Measurements from ENCODE around the gene GPC3. TPM values are rescaled to one million over a fixed set of nuclear protein-coding genes. Genes with fewer than 3 reads are reported as not detected.

The GPC3 gene
- polyA plus RNA-seq, 3 donors = not detected

- Histone ChIP-seq H3K4me3 (replicated peaks in 1 of 3; ENCODE audit: low read depth in 2 of 3, low read length in 3 of 3) (no peak overlapping the region), H3K4me2 (replicated peaks; ENCODE audit: extremely low read depth, low read length, poor library complexity, severe bottlenecking) (no peak overlapping the region), H3K36me3 (replicated peaks in 1 of 2; ENCODE audit: control insufficient read depth in 1 of 2, insufficient read depth in 2 of 2, low read length in 2 of 2) (no peaks in the 10 kb centered on the region), H2AFZ (ENCODE audit: insufficient read depth, low read depth, low read length, poor library complexity, severe bottlenecking) (no peak overlapping the region), H3K4me1 (ENCODE audit: control insufficient read depth in 1 of 2, insufficient read depth in 2 of 2, low read length in 2 of 2) (no peaks in the 10 kb centered on the region), H4K20me1 (ENCODE audit: insufficient read depth, low read length) (no peaks in the 10 kb centered on the region), H3K79me2 (ENCODE audit: insufficient read depth, low read length) (no peaks in the 10 kb centered on the region), H3K9ac (ENCODE audit: insufficient read depth, low read length, poor library complexity, severe bottlenecking) (no peak overlapping the region), H3K27ac (ENCODE audit: low read depth in 1 of 2, low read length in 2 of 2) (no peak overlapping the region), H3K27me3 (ENCODE audit: control insufficient read depth in 2 of 2, insufficient read depth in 2 of 2, low read length in 2 of 2) (peaks cover 0 to 10% of the 10 kb centered on the region in 2 donors), H3K9me3 (replicated peaks in 1 of 2; ENCODE audit: control insufficient read depth in 1 of 2, insufficient read depth in 1 of 2, low read length in 2 of 2) (no peaks in the 10 kb centered on the region)
- DNase-seq = no peak
- no CpG with 5 or more reads among the region's 3 CpGs for WGBS (ENCODE audit: insufficient coverage)
- H3K36me3 Mint-ChIP-seq = no peaks in the 10 kb centered on the region
- H3K9me3 Mint-ChIP-seq = no peaks in the 10 kb centered on the region
- intact Hi-C loops (cut with micrococcal nuclease) = no loop called here
- no peak overlapping the region for H3K4me3 Mint-ChIP-seq
- no peak for TF ChIP-seq CTCF (IDR thresholded peaks at IDR 0.05)
- H3K27ac Mint-ChIP-seq = no peak overlapping the region
- H3K4me1 Mint-ChIP-seq = no peaks in the 10 kb centered on the region
- H3K27me3 Mint-ChIP-seq (ENCODE audit: low read depth in 3 of 3) = peaks cover 0 to 15% (median 2%) of the 10 kb centered on the region in 3 donors
Measured at GRCh38 chrX:133742602-133743305, 242.6 kb downstream of the GPC3 start.

GRCh38 chrX:133741303-133741702 is 244.1 kb downstream of the GPC3 start:
- Histone ChIP-seq H3K79me2 (ENCODE audit: insufficient read depth, low read length) (no peaks in the 10 kb centered on the region), H3K36me3 (replicated peaks in 1 of 2; ENCODE audit: control insufficient read depth in 1 of 2, insufficient read depth in 2 of 2, low read length in 2 of 2) (no peaks in the 10 kb centered on the region), H3K4me2 (replicated peaks; ENCODE audit: extremely low read depth, low read length, poor library complexity, severe bottlenecking) (no peak overlapping the region), H4K20me1 (ENCODE audit: insufficient read depth, low read length) (no peaks in the 10 kb centered on the region), H3K9me3 (replicated peaks in 1 of 2; ENCODE audit: control insufficient read depth in 1 of 2, insufficient read depth in 1 of 2, low read length in 2 of 2) (no peaks in the 10 kb centered on the region), H3K4me3 (replicated peaks in 1 of 3; ENCODE audit: low read depth in 2 of 3, low read length in 3 of 3) (no peak overlapping the region), H2AFZ (ENCODE audit: insufficient read depth, low read depth, low read length, poor library complexity, severe bottlenecking) (no peak overlapping the region), H3K27me3 (ENCODE audit: control insufficient read depth in 2 of 2, insufficient read depth in 2 of 2, low read length in 2 of 2) (peaks cover 0 to 5% of the 10 kb centered on the region in 2 donors), H3K9ac (ENCODE audit: insufficient read depth, low read length, poor library complexity, severe bottlenecking) (no peak overlapping the region), H3K4me1 (ENCODE audit: control insufficient read depth in 1 of 2, insufficient read depth in 2 of 2, low read length in 2 of 2) (no peaks in the 10 kb centered on the region), H3K27ac (ENCODE audit: low read depth in 1 of 2, low read length in 2 of 2) (no peak overlapping the region)
- TF ChIP-seq CTCF (IDR thresholded peaks at IDR 0.05) = no peak
- Mint-ChIP-seq H3K27ac (no peak overlapping the region), H3K27me3 (ENCODE audit: low read depth in 3 of 3) (peaks cover 0 to 15% (median 2%) of the 10 kb centered on the region in 3 donors), H3K9me3 (peaks cover 0 to 2% (median 0%) of the 10 kb centered on the region in 7 donors), H3K4me1 (no peaks in the 10 kb centered on the region), H3K36me3 (no peaks in the 10 kb centered on the region), H3K4me3 (no peak overlapping the region)
- intact Hi-C loops (cut with micrococcal nuclease) = no loop called here
- no CpG with 5 or more reads among the region's 2 CpGs for WGBS (ENCODE audit: insufficient coverage)
- DNase-seq = no peak
